K562 (cell line): ENCODE results near the gene MEGF11. TPM values are rescaled to one million over a fixed set of nuclear protein-coding genes. Genes with fewer than 3 reads are reported as not detected.

Experiments
- ATAC-seq: fragments of 200-7000 bp; cut with Tn5 transposase; 3 replicates; pipeline ENCODE4 v1.9.1; 2020; ENCODE audit warnings: moderate library complexity
- BruUV-seq: library from RNA; stranded (reverse); fragments of 400-500 nt; replicated peaks from 2 replicates; lab custom pipeline; 2021; lab: Mats Ljungman, UMichigan
- CTCF ChIA-PET: fragments of 300-600 bp; formaldehyde crosslinking; extraction: SDS; loops from one replicate; lab custom pipeline; 2021; ENCODE audit warnings: low intra/inter-chr PET ratio; lab: Yijun Ruan, JAX
- POLR2A ChIA-PET: fragments of 300-600, 350-650 bp; sonication (Branson Sonifier 250); formaldehyde crosslinking; extraction: SDS; loops from one replicate; lab custom pipeline; 2021; ENCODE audit warnings: antibody characterized with exemption, inconsistent platforms; lab: Yijun Ruan, JAX
- DNase-seq, 4 experiments: peaks; one replicate each; pipeline versions ENCODE4 v3.0.0 to v3.0.0-alpha.2; 2011 to 2018; ENCODE audit warnings: low spot score in 3 of 4, mixed read lengths in 3 of 4; ENCODE audit errors: extremely low read depth in 1 of 4
- FAIRE-seq: peaks from 2 replicates; lab custom pipeline; 2011; peaks lifted over from hg19 to GRCh38; lab: Jason Lieb, UNC
- H2AFZ ChIP-seq: 2 replicates; pipeline ENCODE4 v1.6.0; 2011; ENCODE audit warnings: low read depth, low read length, control low read depth, inconsistent platforms
- H3K27ac ChIP-seq: fragments of 200-600 bp; 3 replicates; pipeline ENCODE4 v1.8.0; 2011; ENCODE audit warnings: low read depth, mild to moderate bottlenecking, control low read depth, inconsistent platforms, low read length, moderate library complexity, mixed read lengths; ENCODE audit errors: extremely low read depth
- H3K27me3 ChIP-seq, 2 experiments: fragments of 300-600 bp in 1 of 2; 2 replicates in 1 of 2; 3 replicates in 1 of 2; pipeline versions ENCODE4 v1.6.0 to v1.8.0; 2011; ENCODE audit warnings: inconsistent platforms in 2 of 2, low read length in 2 of 2, mild to moderate bottlenecking in 1 of 2, mixed read lengths in 1 of 2, moderate library complexity in 1 of 2; ENCODE audit not compliant: control insufficient read depth in 2 of 2, insufficient read depth in 2 of 2
- H3K36me3 ChIP-seq: fragments of 300-600 bp; 3 replicates; pipeline ENCODE4 v1.8.0; 2011; ENCODE audit warnings: mild to moderate bottlenecking, low read length, inconsistent platforms; ENCODE audit not compliant: control insufficient read depth, insufficient read depth
- H3K4me1 ChIP-seq, 2 experiments: fragments of 200-600 bp in 1 of 2; replicated peaks in 1 of 2; 2 replicates in 1 of 2; 3 replicates in 1 of 2; pipeline versions ENCODE4 v1.5.1 to v1.8.0; 2011; ENCODE audit warnings: inconsistent platforms in 2 of 2, low read length in 2 of 2, mild to moderate bottlenecking in 1 of 2, mixed read lengths in 1 of 2, moderate library complexity in 1 of 2; ENCODE audit not compliant: control insufficient read depth in 2 of 2, insufficient read depth in 2 of 2
- H3K4me2 ChIP-seq: 2 replicates; pipeline ENCODE4 v1.6.1; 2011; ENCODE audit warnings: low read length, control low read depth, inconsistent platforms, mixed read lengths; ENCODE audit not compliant: insufficient read depth
- H3K4me3 ChIP-seq: fragments of 200-600 bp; sonication (generic), shearing (Covaris generic); 2 replicates; pipeline ENCODE4 v1.5.1; 2016; ENCODE audit warnings: control low read depth, inconsistent platforms
- H3K79me2 ChIP-seq: fragments of 200-600 bp; 3 replicates; pipeline ENCODE4 v1.8.0; 2011; ENCODE audit warnings: low read length, inconsistent platforms; ENCODE audit not compliant: control insufficient read depth, insufficient read depth
- H3K9ac ChIP-seq, 2 experiments: 2 replicates each; pipeline versions ENCODE4 v1.6.0 to v1.6.1; 2011; ENCODE audit warnings: low read depth in 2 of 2, low read length in 2 of 2, control low read depth in 1 of 2, inconsistent platforms in 1 of 2, mild to moderate bottlenecking in 1 of 2, mixed read lengths in 1 of 2; ENCODE audit not compliant: insufficient read depth in 1 of 2
- H3K9me1 ChIP-seq: one replicate; pipeline ENCODE4 v1.6.0; 2011; ENCODE audit warnings: inconsistent platforms, mild to moderate bottlenecking, low read length, moderate library complexity; ENCODE audit not compliant: control insufficient read depth, insufficient read depth
- H3K9me3 ChIP-seq: replicated peaks from 2 replicates; pipeline ENCODE4 v1.5.1; 2011; ENCODE audit warnings: low read depth, low read length, inconsistent platforms; ENCODE audit not compliant: control insufficient read depth, insufficient read depth
- H4K20me1 ChIP-seq: replicated peaks from 2 replicates; pipeline ENCODE4 v1.6.1; 2011; ENCODE audit warnings: low read length, inconsistent platforms, mixed read lengths; ENCODE audit not compliant: control insufficient read depth, insufficient read depth
- CHD2 ChIP-seq: IDR thresholded peaks from 2 replicates; pipeline ENCODE4 v1.6.1; 2011; ENCODE audit warnings: low read depth, low read length
- IRF9 ChIP-seq: fragments of 450-650 bp; IDR thresholded peaks from 2 replicates; pipeline ENCODE4 v1.6.1; 2016; ENCODE audit warnings: missing biosample characterization, missing genetic modification characterization
- NFRKB ChIP-seq: fragments of 450-650 bp; IDR thresholded peaks from 2 replicates; pipeline ENCODE4 v1.6.1; 2016; ENCODE audit warnings: low read depth
- POLR2AphosphoS2 ChIP-seq: IDR thresholded peaks from 2 replicates; pipeline ENCODE4 v1.6.1; 2012; ENCODE audit warnings: low read length, improper control_type of control experiment
- RBM22 ChIP-seq: fragments of 200-400 bp; formaldehyde crosslinking; IDR thresholded peaks from 2 replicates; pipeline ENCODE4 v1.6.1; 2018; ENCODE audit warnings: low read length, low read depth; ENCODE audit not compliant: poor library complexity, severe bottlenecking
- SRSF7 ChIP-seq: fragments of 200-400 bp; formaldehyde crosslinking; optimal IDR thresholded peaks from 2 replicates; pipeline ENCODE3; 2017; ENCODE audit warnings: mild to moderate bottlenecking, low read depth, low read length
- U2AF2 ChIP-seq: fragments of 200-400 bp; formaldehyde crosslinking; optimal IDR thresholded peaks from 2 replicates; pipeline ENCODE3; 2017; ENCODE audit warnings: low read depth, mild to moderate bottlenecking, low read length
- ZFP1 ChIP-seq: fragments of 450-650 bp; formaldehyde crosslinking; IDR thresholded peaks from 2 replicates; pipeline ENCODE4 v1.4.0; 2020; ENCODE audit warnings: mild to moderate bottlenecking, mixed read lengths
- ZKSCAN8 ChIP-seq: fragments of 200-800 bp; sonication (Bioruptor generic); IDR thresholded peaks from 2 replicates; pipeline ENCODE4 v1.6.1; 2016; ENCODE audit warnings: missing genetic modification characterization, missing compliant biosample characterization
- ZNF280B ChIP-seq: fragments of 250-450 bp; sonication (Bioruptor Pico); IDR thresholded peaks from 2 replicates; pipeline ENCODE4 v1.5.1; 2021; ENCODE audit warnings: mild to moderate bottlenecking
- ZNF41 ChIP-seq: fragments of 250-450 bp; sonication (Bioruptor Pico); conservative IDR thresholded peaks from 2 replicates; pipeline ENCODE4 v1.4.0; 2020; ENCODE audit warnings: mild to moderate bottlenecking
- ZNF507 ChIP-seq: conservative IDR thresholded peaks from 2 replicates; pipeline ENCODE4 v1.6.1; 2017; ENCODE audit warnings: missing genetic modification characterization, missing compliant biosample characterization
- ZNF512 ChIP-seq: IDR thresholded peaks from 2 replicates; pipeline ENCODE4 v1.6.1; 2016; ENCODE audit warnings: missing genetic modification characterization, missing compliant biosample characterization
- ZSCAN32 ChIP-seq: fragments of 450-650 bp; formaldehyde crosslinking; IDR thresholded peaks from 2 replicates; pipeline ENCODE4 v1.4.0; 2020; ENCODE audit warnings: mild to moderate bottlenecking, moderate library complexity
- WGBS: fragments of 100-300 bp; shearing (Covaris generic); methylation state at CpG from one replicate; pipeline ENCODE4 v1.1.6; 2016; ENCODE audit warnings: low coverage, mixed read lengths; ENCODE audit not compliant: insufficient coverage; ENCODE audit errors: missing lambda C conversion rate; 5-methylcytosine and 5-hydroxymethylcytosine counted together
- in situ Hi-C: fragments of 300-500 bp; cut with MboI; formaldehyde crosslinking; loops from 4 replicates; pipeline ENCODE4 v1.15.0; 2018; ENCODE audit warnings: inconsistent platforms, mixed read lengths
- intact Hi-C: fragments of 100-400 bp; cut with micrococcal nuclease; formaldehyde crosslinking; loops from 2 replicates; pipeline ENCODE4 v1.14.2; 2022
- polyA plus RNA-seq, 8 experiments: library from polyadenylated mRNA; depleted of rRNA in 4 of 8; stranded (reverse) in 5 of 8; unstranded in 3 of 8; fragments of >200 nt; fragmentation: Nextera tagmentation in 2 of 8; fragmentation: Illumina TruSeq in 1 of 8; extraction: Ambion mirVana in 2 of 8; extraction: Trizol in 1 of 8; gene quantifications; 2 replicates each; pipeline versions ENCODE4 v1.2.1 to v1.2.3, GENCODE V29; 2011 to 2014; ENCODE audit warnings: inconsistent platforms in 1 of 8, missing spikeins in 1 of 8
- total RNA-seq, 7 experiments: library from RNA; depleted of rRNA in 6 of 7; stranded (reverse); fragments of >200 nt in 6 of 7; fragmentation: Illumina TruSeq in 2 of 7; extraction: Trizol in 2 of 7; gene quantifications; 2 replicates each; pipeline versions ENCODE4 v1.2.1 to v1.2.3, GENCODE V29; 2011 to 2021; ENCODE audit warnings: low replicate concordance in 1 of 7

Gene MEGF11
- total and polyA plus RNA-seq, 9 of the 15 experiments (the other 6 are each of a cell fraction or from before 2014, with no cell fraction given), result 0.06 to 0.23 (median 0.20) TPM; not detected in 6

- no peak for TF ChIP-seq CHD2
- no peak for TF ChIP-seq ZFP1 (CRISPR knock-in tag)
- TF ChIP-seq ZNF507 (tag), result no peak
- TF ChIP-seq ZNF41, result no peak
- no peak for TF ChIP-seq ZSCAN32 (CRISPR knock-in tag)
- TF ChIP-seq ZKSCAN8 (CRISPR knock-in tag), result no peak
- no peak for TF ChIP-seq U2AF2
- no peak for TF ChIP-seq NFRKB
- TF ChIP-seq ZNF280B (CRISPR knock-in tag), result no peak
Observed at GRCh38 chr15:66134284-66134683, 119.3 kb downstream of the MEGF11 start (continued).

- no peak for TF ChIP-seq IRF9 (tag)
- no peak for TF ChIP-seq ZNF512 (tag)
- TF ChIP-seq RBM22, result no peak
- TF ChIP-seq SRSF7, result no peak
- no peak for TF ChIP-seq POLR2AphosphoS2
- no peak overlapping the region for H3K9ac ChIP-seq
- no peaks in the 10 kb centered on the region for H3K9me1 ChIP-seq
- CTCF ChIA-PET, result no interaction called here
- no peaks in the 10 kb centered on the region for H3K9me3 ChIP-seq
- POLR2A ChIA-PET, result no interaction called here
- no TSS peak for BruUV-seq
- WGBS, result 2% methylated on average over 10 of the region's 10 CpGs
- no peak overlapping the region for H2AFZ ChIP-seq
- in situ Hi-C loops, result no loop called here
- FAIRE-seq (no peak), ATAC-seq (no peak), DNase-seq (no peak)
- no peaks in the 10 kb centered on the region for H3K36me3 ChIP-seq
- intact Hi-C loops, result no loop called here
- no peaks in the 10 kb centered on the region for H3K79me2 ChIP-seq
- peaks cover 14% of the 10 kb centered on the region; the same call in 1 of the 2 replicates for H4K20me1 ChIP-seq
- H3K4me3 ChIP-seq, result no peak overlapping the region
- no peaks in the 10 kb centered on the region for H3K4me1 ChIP-seq
- H3K4me2 ChIP-seq, result no peak overlapping the region
- H3K27ac ChIP-seq, result no peak overlapping the region
- peaks cover 24 to 71% of the 10 kb centered on the region in 2 experiments for H3K27me3 ChIP-seq
Observed at GRCh38 chr15:66133247-66133885, 120.2 kb downstream of the MEGF11 start.
